Effector CD4-positive, alpha-beta T cell (primary cell): ENCODE data around the gene SMYD1.

Experiments used
- DNase-seq: peaks from one replicate; pipeline ENCODE4 v3.0.0-alpha.2; 2020

The SMYD1 gene

DNA sequence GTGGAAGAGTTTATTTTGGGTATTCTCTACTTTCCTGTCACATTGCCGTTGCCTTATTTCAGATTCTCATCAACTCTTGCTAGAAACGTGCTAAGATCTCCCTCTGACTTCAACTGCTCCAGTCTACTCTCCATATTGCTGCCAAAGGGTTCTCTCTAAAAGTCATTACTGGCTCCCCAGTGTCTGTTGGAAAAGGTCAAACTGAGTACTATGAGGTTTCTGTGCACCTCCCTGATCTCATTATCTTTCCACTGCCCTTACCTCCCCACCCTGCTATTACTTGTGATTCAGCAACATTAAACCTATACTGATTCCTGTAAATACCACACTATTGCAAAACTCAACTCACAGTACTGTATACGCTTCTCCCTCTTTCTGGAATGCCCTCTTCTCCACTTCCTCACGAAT, 10.2 kb upstream of the SMYD1 start:
- DNase-seq: no peak

- DNase-seq: no peak
These were observed 9.4 kb upstream of the SMYD1 start for GRCh38 chr2:88058191-88058590.

- peak; percentile 21 for DNase-seq
These were observed 7.4 kb upstream of the SMYD1 start for GRCh38 chr2:88059979-88060906.

DNA sequence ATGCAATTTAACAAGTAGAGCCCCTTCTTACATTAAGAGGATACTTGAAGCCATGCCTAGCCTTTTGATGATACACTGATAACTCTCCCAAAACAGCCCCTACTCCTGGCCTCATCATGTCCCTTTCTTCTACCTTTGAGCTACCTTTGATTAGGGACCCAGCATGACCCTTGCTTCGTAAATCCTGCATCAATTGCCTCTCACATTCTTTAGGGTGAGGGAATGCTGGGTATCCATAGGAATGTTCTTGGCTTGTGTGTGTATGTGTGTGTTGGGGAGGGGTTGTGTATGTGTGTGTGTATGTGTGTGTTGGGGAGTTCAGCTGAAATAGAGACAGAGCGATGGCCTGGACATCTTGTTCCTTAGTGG, 6.7 kb upstream of the SMYD1 start:
- no peak for DNase-seq

DNA sequence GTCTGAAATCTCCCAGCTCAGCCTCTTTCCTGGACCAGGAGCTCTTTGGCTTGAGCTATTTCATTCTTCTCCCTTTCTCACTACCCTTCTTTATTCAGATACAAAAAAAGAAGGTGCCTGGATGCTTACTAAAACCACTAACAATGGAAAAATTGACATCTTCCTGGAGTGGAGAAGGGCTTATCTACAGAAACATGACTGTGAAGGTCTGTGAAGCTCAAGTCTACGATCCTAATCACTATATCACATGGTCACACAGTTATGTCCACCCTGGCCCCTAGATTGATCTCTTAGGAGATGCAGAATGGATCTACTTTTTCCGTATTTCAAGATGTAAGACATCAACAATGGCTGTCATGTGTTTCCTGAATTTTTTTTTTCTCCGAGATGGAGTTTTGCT, 6.3 kb upstream of the SMYD1 start:
- no peak for DNase-seq

- DNase-seq: no peak
These were observed 1.1 kb upstream of the SMYD1 start for GRCh38 chr2:88066543-88066942.

- no peak for DNase-seq
These were observed 436 bp upstream of the SMYD1 start for GRCh38 chr2:88067189-88067588.

- DNase-seq: no peak
These were observed 419 bp downstream of the SMYD1 start for GRCh38 chr2:88068044-88068443.

DNA sequence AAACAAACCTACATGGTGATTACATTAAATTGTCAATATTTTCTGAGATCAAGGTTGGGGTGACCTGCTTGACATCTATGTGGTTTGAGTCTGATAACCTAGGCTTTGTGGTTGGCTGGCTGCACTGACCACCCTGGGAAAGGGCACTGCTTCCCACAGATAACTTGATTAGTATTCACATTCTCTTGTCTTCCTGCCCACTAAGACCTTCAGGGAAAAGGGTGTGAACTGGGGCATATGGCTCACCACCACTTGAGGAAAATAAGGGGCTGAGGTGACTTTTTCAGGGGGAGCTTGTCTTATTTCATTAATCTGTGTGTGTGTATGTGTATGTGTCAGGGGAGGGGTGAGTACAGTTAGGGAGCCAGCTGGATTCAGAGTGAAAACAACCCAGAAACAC, 1.5 kb downstream of the SMYD1 start:
- DNase-seq: no peak

DNA sequence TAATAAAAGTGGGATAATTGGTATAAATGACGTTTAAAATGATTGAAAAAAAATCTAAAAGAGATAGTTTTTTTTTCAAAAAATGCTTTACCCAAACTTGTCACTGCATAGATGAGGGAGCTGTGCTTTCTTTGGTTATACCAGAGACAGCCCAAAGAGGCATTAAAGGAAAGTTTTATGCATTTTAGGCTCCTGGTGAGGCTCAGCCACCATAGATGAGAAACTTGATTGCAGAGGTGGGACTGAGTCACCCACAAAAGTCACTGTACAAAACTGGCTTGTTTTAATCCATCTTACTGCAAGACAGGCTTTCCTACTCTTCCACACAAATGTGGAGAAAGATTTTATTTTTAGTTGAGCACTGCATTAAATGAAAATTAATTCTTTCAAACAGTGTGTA, 2.4 kb downstream of the SMYD1 start:
- no peak for DNase-seq

DNA sequence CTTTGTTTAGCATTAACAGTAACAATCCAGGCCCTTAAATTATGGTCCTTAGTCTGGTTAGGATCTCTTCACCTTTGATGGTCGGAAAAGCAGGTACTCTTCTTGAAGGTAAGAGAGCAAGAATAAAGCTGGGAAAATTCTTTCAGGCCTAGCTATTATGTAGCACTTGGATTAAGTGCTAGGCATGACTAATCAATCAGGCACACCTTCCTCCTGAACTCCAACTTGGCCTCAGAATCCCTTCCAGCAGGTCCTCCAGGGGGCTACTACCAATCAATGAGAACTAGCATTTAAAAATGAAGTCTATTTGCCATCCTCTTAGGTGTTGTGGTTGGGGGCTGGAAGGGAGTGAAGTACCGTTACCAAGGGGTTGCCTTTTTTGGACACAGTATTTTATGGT, 3.7 kb downstream of the SMYD1 start:
- no peak for DNase-seq

DNA sequence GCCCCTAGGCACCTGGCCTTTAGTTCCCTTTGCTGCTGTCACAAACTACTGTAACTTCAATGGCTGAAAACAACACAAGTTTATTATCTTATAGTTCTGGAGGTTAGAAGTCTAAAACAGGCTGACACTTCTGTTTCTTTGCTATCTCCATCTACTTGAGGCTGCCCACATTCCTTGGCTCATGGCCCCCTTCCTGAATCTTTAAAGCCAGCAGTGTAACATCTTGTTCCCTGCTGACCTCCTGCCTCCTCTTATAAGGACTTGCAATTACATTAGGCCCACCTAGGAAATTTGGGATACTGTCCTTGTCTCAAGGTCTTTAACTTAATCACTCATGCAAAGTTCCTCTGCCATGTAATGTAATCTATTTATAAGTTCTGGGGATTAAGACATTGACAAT, 6.5 kb downstream of the SMYD1 start:
- no peak for DNase-seq

GRCh38 chr2:88074854-88075292, 7.2 kb downstream of the SMYD1 start:
- DNase-seq: no peak

- DNase-seq: no peak
These were observed 9.5 kb downstream of the SMYD1 start for GRCh38 chr2:88077080-88077479.

GRCh38 chr2:88078643-88079172, 11.1 kb downstream of the SMYD1 start:
- no peak for DNase-seq

- no peak for DNase-seq
These were observed 12.9 kb downstream of the SMYD1 start for GRCh38 chr2:88080545-88080944.

DNA sequence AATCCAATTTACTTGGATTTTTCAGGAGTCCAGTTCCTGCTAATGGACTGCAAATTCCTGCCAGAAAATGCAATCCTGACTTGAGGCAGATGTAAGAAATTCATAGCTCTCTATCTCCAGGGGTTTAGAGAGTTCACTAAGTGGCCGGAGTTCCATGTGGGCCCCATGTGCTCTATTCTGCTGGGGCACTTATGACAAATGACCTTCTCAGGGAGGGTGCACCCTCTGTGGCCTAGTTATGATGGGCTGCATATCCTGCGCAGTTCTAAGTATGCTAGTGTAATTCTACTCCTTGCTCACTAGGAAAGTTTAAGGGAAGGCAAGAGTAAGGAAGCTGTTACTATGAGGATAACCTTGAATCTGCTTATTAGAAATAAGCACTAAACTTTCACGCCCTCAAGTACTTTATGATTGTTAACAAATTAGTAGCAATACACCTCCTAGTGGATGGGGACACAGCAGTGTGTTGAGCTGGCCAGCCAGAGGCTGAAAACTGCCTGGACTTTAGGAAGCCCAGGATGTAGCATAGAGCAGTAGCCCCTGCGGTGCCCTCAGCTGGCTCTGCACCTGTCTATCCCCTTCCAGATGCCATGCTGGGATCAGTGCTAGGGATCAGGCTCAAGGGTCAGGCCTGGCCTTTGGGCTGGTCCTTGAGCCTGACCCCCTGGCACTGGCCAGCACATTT, 14.4 kb downstream of the SMYD1 start:
- no peak for DNase-seq

DNA sequence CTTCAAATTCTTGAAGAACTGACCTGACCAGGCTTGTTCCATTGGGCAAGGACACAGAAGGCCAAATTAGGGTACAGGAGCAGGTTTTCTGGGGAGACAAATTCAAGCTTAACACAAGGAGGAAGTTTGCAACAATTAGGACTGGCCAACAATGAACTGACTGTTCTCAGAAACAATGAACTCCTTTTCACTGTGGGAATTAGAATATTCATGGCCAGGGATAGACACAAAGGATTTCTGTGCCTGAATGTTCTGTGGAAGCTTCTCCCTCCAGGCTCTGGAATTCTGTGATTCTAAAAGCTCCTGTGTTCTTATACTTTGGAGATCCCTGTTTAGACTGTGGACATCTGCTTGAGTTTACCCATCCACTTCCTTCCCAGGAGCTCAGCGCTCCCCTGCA, 15.2 kb downstream of the SMYD1 start:
- no peak for DNase-seq

GRCh38 chr2:88085099-88085498, 17.5 kb downstream of the SMYD1 start:
- no peak for DNase-seq

- no peak for DNase-seq
These were observed 18.0 kb downstream of the SMYD1 start for GRCh38 chr2:88085602-88086001.

DNA sequence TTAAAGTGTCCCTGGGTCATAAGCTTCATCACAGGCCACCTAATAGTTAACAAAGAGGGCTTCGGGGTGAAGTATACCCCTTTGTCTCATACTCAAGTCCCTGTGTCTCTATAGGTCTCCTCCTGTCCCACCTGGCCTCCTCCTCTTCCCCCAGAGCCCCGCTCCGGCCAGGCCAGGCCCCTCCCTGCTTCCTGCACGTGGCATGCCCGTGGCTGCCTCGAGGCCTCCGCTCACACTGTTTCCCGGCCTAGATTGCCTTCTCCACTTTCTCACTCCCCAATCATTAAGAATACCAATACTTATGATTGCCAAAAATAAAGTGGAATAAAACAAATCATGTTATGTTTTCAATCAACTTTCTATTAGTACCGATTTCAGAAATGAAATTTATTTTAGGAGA, 18.8 kb downstream of the SMYD1 start:
- no peak for DNase-seq

DNA sequence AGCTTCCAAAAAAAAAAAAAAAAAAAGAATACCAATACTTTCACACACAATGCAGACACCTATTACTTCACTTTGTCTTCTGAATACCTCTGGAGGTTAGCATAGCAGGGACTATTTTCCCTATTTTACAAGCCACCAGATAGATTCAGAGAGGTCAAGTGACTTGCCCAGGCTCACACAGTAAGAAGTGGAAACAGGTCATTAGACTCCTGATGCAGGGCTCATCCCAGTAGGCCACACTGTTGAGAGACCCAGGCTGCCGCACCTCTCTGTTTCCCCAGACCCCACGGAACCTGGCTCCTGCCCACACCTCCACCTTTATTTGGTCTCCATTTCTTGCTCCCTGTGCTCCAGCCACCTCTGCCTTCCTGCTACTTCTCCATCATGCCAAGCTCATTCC, 19.4 kb downstream of the SMYD1 start:
- no peak for DNase-seq

GRCh38 chr2:88087763-88088162, 20.1 kb downstream of the SMYD1 start:
- DNase-seq: no peak

DNA sequence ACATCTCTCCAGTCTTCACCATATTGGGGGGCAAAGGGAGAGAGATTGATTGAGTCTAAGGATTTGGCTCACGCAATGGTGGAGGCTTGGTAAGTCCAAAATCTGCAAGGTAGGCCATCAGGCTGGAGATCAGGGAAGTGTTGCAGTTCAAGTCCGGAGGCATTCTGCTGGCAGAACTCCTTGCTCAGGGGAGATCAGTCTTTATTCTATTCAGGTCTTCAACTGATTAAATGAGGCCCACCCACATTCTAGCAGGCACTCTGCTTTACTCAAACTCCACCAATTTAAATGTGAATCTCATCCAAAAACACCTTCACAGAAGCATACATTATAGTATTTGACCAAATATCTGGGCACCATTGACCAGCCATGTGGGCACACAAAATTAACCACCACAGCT, 21.4 kb downstream of the SMYD1 start:
- DNase-seq: no peak
